HG02642 (cell line): Measurements from ENCODE around the gene NQO1.
A peak's percentile ranks its signal among the peaks of the same experiment; 100 is the strongest.
"Not testable (repeated sequence)": the region's sequence is repeated elsewhere in the genome, so short reads cannot be mapped to it uniquely, and the experiment has no call there.

ENCODE experiments used
- ATAC-seq: cut with Tn5 transposase; IDR thresholded peaks from one replicate; pipeline ENCODE4 v1.9.1; 2021; ENCODE audit warnings: mild to moderate bottlenecking; ENCODE audit not compliant: unreplicated experiment, poor library complexity

NQO1 gene

DNA sequence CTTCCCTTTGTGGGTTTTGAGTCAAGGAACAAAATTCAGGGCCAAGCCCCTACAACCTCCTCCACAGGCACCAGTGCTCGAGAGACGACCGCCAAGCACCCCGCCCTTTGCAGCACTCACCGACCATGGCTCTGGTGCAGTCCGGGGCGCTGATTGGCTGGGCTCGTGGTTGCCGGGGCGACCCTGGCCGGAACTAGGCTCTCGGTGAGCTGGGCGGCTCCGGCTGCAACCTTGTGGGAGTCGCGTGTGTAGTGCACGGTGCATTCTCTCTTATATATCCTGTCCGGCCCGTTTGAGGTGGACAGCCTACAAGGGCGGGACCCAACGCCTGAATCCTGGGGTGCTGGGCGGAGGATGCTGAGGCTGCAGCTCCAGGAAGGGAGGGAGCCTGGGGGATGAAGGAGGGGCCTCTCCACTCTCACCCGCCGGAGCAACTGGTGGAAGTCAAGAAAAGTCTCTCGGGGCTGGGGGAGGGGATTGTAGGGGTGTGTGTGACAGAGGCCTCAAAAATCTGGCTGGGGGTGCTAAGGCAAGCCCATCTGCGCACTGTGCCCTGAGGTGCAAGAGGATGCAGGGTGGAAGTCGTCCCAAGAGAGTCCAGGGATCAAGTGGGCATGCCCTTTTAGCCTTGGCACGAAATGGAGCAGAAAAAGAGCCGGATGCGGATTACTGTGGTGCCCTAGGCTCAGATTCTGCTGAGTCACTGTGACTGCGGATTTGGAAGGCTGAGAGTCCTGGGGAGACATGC lies at the start of gene NQO1:
Gene NQO1, minus strand, starts transcription at position 248 of the 748 bp plus-strand sequence. Its CDS starts 121 bp downstream, at position 127.
- peak; percentile 99 for ATAC-seq

DNA sequence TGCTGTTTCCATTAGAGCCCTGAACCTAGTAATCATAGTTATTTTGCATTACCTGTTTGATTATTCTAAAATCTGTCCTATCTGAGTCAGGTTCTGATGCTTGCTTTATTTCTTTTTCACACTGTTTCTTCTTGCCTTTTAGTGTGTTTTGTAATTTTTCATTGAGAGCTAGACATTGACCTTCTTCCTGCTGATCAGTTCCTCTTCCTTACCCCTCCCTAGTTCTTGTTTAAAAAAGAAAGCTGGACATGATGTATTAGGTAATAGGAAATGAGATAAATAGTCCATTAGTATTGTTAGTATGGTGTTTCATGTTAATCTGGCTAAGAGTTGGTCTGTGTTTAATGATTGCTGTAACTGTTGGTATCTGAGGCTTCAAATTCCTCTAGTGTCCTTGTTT lies 49.2 kb upstream of the NQO1 start:
- no peak for ATAC-seq

DNA sequence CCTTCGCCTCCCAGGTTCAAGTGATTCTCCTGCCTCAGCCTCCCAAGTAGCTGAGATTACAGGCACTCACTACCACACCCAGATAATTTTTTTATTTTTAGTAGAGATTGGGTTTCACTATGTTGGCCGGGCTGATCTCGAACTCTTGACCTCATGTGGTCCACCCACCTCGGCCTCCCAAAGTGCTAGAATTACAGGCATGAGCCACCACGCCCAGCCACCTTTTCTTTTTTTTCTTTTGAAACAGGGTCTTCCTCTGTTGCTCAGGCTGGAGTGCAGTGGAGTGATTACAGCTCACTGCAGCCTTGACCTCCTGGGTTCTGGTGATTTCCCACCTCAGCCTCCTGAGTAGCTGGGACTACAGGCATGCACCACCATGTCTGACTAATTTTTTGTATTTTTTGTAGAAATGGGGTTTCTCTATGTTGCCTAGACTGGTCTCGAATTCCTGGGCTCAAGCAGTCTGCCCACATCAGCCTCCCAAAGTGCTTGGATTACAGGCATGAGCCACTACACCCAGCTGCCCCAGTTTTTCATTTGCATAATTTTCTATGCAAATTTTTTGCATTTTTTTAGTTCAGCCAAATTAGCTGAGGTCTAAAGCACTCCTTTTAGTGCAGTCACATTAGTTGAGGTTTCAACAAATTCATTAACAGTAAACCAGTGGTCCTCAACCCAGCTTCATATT lies 47.0 kb upstream of the NQO1 start:
- no peak for ATAC-seq

DNA sequence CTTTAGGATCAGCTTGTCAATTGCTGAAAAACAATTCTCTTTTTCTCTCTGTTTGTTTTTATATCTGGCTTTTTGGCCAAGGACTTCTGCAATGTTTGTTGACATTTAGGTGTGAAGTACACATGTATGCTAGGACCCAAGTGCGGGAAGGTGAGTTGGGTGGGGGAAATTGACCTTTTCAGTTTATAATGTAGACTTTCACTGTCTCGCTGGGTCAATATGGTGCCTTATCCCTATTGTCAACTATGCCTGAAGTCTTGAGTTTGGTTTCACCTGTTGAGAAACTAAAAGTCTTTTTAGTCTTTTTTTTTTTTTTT lies 45.2 kb upstream of the NQO1 start:
- no peak for ATAC-seq

DNA sequence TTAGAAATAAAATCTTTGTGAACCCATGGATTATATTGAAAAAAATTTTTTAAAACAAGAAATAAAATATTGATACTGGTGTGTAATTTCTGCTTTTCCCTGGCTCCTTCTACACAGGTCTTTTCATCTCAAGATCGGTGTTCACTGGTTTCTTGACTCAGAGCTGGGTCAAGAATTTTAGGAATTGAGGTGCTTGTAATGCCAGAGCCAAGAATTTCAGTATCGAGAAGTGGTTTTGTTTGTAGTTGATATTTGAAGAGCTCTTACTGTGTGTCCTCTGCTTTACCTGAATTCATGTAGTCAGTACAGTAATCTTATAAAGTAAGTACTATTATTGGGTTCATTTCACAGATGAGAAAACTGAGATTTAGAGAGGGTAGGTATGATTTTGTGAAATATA lies 43.0 kb upstream of the NQO1 start:
- no peak for ATAC-seq

DNA sequence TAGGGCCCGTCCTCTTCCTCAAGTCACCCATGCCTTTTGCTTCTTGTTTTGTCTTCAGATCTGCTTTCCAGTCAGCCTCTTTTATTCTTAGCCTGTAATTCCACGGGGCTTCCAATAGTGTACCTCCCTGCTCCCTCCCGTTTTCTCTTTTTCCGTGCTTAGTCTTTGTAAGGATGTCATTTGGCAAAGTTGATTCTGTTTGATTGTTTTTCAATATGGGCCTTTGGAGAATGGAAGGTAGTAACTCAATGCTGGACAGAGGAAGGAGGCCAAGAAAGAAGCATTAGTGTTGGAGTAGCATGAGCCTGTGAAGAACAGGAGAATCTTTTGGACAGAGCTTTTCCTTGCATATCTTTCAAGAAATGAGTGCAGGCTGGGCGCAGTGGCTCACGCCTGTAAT lies 42.3 kb upstream of the NQO1 start:
- no peak for ATAC-seq

DNA sequence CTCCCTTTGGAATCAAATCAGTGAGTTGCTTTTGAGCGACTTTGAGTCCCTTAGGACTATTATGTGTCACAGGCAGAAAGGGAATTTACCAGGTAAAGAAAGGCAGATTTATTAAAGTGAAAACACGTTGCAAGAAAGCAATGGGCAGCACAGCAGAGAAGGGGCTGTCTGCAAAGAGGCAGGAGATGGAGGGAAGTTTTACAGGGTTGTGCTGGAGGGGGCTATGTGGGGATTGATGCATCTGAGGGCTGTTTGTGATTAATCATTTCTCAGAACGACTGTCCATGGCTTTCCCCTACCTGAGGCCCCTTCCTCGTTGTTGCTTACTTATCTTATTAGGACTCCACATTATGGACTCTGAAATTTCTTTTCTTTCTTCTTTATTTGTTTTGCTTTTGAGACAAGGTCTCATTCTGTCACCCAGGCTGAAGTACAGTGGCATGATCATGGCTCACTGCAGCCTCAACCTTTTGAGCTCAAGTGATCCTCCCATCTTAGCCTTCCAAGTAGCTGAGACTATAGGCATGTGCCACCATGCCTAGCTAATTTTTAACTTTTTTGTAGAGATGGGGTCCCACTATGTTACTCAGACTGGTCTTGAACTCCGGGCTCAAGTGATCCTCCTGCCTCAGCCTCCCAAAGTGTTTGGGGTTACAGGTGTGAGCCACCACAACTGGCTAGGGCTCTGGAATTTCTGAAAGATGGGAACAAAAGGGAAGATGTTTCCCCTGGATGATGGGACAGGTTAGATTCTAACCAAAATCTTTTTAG lies 41.3 kb upstream of the NQO1 start:
- ATAC-seq = no peak

DNA sequence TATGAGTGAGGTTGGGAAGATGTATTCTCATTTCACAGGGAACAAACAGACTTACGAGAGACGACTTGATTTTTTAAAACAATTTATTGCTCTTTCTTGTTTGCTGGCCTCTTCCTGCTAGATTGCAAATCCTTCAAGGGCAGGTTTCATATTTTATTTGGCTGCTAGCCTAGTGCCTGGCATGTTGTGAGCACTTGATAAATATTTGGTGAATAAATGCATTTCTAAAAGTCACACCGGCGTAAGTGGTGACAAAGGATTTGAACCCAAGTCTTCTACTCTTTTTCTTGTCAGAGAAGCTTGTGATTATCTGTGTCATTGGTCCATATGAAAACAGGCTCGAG lies 37.2 kb upstream of the NQO1 start:
- ATAC-seq = no peak

DNA sequence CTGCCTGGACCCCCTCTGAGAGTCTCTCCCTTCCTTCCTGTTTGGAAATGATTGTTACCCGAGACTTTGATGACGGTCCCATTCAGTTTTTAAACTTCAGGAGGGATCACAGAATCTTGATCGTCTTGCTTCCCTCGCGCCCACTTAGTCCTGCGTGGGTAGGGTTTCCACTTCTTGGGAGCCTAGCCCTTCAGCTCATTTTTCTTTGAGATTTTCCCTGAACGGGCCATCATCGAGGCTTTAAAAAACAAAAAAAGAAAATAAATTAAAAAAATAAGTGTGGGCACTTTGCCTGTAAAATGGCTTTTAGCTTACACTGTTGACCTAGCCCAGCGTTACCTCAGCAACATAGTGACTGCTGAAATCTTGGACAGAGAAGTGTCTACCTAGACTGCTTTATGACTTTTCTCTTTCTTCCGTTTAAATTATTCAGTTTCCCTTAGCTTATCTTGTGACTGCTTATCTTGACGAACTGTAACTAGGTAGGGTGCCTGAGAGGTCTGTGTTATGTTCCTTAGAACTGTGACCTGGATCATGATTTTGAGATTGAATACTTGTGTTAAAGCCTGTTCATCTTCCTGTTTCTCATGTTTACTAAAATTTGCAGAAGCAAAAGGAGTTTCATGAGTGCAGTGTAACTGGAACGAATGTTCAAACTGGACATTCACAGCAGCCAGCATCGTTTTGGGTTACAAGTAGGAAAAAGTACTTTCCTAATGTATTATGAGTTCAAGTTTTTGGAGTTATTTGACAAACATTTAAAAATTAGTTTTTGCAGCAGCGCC lies 36.6 kb upstream of the NQO1 start:
- ATAC-seq = no peak

DNA sequence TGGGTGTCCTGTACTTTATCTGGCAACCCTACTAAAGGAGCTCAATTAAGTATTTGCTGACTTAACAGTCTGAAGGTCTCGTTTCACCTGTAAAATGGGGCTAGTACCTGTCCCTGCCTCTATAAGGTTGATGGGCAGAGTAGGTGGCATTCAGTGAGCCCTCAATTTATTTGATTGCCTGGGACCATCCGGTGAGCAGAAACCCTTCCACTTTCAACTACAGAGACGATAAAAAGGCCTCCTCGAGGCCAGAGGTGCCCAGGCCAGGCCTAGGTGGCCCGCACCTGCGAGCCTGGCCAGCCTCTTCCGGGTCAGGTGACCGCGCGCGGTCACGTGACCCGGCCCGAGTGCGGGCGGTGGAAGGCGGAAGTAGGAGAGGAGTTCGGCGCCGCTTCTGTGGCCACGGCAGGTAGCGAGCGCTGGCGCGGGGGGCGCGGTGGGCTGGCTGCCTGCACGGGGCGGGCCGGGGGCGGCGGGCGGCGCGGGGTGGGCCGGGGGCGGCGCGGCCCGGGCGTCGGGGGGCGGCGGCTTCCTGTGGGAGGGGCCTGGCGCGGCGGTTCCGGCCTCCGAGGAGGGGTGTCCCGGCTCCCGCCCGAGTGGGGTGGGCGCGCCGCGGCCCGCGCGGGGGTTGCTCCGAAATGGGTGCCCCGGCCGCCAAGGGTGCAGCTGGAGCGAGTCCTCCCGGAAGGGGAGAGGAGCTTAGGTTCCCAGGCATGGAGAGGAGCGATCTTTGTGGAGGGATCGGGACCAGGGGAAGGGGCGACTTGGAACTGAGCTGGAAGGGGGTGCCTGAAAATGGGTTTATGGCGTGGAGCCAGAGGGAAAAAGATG lies 35.8 kb upstream of the NQO1 start, which contains the start of gene WWP2:
Gene WWP2, plus strand, starts transcription at position 350 of the 831 bp plus-strand sequence. CDS start 24,679 bp downstream, outside the sequence.
- ATAC-seq = peak; percentile 81

DNA sequence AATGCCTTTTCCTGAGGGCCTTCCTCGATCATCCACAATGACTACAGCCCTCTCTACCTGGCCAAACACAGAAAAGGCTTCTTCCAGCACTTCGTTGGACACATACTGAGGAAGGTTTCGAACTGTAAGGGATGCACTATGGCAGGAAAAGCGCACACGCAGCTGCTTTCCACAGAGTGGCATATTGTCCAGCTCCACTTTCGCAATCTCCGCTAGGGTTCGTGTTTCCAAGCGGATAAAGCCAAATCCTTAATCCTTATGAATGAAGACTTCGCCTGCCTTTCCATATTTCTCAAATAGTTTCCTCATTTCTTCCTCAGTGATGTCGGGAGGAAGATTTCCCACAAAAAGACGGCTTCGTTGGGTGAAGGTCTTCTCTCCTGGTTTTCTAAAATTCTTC lies 31.0 kb upstream of the NQO1 start:
- not testable (repeated sequence) for ATAC-seq

DNA sequence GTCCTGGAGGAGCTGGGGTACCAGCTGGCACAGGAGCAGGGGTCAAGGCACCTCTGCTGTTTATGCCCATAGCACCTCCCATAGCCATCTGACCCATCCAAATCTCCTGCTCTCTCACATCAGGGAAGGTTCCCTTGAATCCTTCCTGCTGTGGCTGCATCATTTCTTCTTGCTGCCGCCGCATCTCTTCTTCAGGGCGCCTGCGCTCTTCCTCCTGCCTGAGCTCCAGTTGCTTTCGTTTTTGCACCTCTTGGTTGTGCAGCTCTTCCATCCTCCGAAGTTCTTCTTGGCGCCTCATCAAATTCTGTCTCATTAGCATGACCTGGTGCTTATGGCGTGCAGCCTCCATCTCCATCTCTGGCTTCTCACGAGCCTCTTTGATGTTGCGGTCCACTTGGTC lies 30.3 kb upstream of the NQO1 start:
- no peak for ATAC-seq

DNA sequence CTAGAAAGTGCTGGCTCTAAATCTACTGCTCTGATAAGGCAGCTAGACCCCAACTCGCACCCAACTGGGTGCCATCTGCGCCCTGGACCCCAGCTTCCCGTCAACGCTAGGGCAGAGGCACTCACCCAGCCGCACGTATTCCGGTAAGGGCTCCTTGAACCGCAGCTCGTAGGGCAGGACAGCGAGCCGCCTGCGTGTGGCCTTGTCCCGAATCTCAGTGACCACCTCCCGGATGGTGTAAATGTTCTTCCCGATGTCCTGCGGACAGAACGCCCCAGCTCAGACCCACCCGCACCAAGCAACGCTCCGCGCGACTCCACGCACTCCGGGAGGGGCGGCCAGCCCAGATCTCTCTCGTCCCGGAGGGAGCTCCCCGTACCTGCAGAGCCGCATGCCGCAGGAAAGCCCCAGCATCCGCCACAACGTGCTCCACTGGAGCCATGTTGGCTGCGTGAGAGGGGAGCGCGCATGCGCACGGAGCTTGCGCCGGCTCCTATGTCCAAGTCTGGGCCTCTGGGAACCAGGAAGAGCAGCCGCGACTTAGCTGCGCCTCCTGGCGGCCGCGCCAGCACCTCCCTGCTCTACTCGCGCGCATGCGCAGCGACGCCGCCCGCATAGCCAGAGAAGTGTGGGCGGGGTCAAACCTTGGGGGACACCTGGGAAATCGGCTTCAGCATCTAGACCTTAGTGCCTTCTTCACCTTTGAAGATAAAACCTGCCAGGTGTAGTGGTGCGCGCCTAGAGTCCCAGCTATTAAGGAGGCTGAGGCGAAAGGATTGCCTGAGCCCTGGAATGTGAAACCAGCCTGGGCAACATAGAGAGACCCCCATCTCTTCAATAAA lies 28.3 kb upstream of the NQO1 start, which contains the start of gene NOB1:
Gene NOB1, minus strand, starts transcription at position 458 of the 842 bp plus-strand sequence. Its CDS starts 16 bp downstream, at position 442.
- peak; percentile 97 for ATAC-seq

DNA sequence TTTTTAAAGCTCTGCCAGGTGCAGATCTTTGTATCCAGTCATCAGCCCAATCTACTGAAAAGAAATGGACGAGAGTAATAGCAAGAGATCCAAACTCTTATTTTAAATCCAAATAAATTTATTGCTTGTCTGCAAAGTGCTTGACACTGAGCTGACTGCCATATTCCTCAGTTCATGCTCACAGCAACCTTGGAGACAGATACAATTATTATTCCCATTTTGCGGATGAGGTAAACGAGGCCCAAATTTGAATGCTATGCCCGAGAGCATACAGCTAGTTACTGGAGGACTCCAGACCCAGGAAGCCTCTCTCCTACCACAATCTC lies 27.7 kb upstream of the NQO1 start:
- ATAC-seq = no peak

DNA sequence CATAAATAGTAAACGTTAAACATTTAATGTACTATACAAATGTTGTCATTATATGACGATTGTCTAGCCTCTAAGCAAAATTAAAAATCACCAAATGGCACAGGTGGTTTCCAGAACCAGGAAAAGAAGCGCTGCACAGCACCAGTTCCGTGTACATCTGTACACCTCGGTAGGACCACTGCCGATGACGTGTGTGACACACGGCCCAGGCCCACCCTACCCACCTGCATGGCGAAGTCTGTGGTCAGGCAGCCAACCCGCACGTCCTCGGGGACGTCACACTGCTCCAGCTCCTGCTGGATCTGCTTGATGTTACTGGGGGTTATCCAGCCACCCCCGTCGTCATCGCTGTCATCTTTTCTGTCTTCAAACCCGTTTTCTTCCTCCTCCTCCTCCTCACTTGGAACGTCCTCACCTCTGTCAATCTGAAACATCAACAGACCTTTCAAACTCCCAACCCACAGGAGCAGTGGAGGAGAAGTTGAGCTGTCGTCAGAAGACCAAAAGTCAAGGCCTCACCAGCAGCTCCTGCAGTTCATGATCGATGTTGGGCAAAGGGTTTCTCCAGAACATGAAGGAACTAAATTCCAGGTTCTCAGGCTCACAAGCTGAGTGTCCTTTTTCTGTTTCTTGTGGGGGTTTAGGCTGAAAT lies 22.5 kb upstream of the NQO1 start:
- no peak for ATAC-seq

DNA sequence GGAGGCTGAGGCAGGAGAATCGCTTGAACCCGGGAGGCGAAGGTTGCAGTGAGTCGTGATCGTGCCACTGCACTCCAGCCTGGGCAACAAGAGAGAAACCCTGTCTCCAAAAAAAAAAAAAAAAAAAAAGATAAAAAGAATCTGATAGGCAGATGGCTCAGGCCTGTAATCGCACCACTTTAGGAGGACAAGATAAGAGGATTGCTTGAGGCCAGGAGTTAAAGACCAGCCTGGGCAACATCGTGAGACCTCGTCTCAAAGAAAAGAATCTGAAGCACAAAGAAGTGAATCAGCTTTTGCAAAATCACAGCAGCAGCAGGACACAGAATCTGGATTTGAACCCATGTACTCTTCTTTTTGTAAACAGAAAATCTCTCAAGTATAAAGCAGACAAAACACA lies 20.8 kb upstream of the NQO1 start:
- ATAC-seq = no peak

DNA sequence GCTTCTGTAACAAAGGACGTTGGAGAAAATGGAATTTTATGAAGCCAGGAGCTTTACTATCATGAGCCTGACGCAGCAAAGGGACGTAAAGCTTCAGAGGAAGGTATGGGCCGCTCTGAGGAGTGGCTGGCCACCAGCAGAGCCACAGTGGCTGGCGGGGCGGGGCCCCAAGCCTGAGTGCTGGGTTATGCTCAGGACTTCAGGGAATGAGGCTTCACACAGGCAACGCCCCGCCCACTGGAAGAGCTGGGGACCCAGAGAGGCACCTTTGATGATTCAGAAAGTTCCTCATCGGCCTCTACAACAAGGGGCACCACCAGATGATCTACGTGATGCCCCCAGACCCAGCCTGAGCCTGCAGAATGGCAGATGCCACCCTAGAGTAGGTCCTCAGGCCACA lies 19.6 kb upstream of the NQO1 start:
- no peak for ATAC-seq

DNA sequence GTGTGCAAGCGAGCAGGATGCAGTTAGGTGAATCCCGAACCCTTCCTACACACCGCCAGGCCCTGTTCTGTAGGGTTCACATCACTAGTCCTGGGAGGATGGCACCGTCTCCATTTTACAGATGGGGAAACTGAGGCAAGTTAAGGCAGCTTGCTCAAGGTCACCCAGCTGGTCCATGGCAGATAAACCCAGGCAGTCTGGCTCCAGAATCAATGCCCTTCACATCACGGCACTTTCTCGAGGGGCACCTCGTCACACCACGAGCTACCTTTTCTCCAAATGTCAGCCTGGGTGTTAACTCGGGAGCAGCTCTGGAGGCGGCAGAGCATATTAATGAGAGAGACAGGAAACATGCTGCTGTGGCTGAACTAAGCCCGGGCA lies 18.9 kb upstream of the NQO1 start:
- ATAC-seq = no peak
